Smooth muscle cell of bladder (primary cell): ENCODE results near the gene COL17A1. TPM values are rescaled to one million over a fixed set of nuclear protein-coding genes. Genes with fewer than 3 reads are reported as not detected.

ENCODE experiments used
- total RNA-seq: library from RNA; depleted of rRNA; stranded (reverse); fragments of >200 nt; gene quantifications from 2 replicates; pipeline ENCODE4 v1.2.3, GENCODE V29; 2014

The COL17A1 gene
- total RNA-seq = 0.43 and 0.74 TPM in 2 replicates

DNA sequence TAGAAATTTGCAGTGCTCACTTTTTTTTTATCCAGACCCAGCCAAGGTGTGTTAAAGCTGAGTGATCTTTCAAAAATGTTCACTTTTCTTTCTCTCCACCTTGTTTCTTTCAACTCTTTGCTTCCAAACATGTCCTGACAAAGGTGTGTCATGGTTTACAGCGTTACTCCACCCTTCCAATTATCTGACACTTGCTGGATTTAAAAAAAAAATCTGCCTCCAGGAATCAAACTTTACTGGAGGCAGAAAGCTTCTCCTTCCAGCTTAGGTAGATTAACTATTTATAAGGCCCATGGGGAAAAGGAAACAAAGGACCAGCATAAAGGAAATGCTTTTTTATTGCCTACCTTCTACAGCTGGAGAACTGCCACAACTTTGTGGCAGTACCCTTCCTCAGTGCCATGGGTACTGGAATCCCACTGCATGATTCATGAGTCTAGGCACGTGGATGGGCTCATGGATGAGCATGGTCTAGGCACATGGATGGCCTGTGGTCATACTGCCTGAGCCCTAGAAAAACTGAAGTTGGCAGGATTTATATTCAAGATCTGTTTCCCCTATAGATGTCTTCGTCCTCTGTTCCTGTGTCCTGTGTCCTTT, at the start of gene COL17A1:
Gene COL17A1 (minus strand): TSS at position 80 of the 600 bp plus-strand sequence. CDS start 5,207 bp downstream, outside the sequence.

DNA sequence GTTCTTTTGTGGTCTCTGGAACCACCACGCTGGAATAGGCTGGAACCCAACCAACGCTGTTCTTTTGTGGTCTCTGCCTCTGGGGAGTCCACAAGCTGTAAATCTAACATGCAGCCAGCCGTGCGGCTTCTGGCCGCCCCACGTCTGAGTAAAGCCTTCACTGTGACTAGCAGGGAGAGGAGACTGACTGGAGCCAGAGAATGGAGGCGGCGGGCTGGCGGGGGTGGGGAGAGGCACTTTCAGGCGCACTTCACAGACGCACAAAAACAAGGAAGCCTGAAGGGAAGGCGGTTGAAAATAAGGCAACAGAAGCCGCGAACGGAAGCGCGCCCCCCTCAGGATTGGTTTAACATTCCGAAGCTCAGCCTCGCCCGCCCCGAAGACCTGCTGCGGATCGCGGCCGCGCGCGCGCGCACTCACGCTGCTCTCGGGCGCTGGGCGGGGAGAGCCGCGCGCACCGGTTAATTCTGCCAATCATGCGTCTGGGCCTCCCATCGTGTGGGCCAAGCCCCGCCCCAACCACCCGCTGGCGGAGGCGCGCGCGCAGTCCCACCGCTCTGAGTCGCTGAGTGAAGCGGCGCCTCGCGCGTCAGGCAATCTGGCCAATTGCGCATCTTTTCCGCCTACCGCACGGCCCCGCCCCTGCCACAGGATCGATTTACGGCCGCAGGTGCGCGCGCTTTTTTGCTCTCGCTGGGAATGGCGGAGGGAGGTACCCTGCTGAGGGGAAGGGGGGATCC, 36.0 kb upstream of the COL17A1 start, which contains the start of gene SFR1:
Gene SFR1 (plus strand): TSS at position 687 of the 740 bp plus-strand sequence. CDS start 13 bp downstream, at position 700.

Other genes starting within 250 kb of the COL17A1 start
- 14.8 and 19.7 TPM in 2 replicates for gene SH3PXD2A, start 230.3 kb downstream of the COL17A1 start, total RNA-seq
- 23.9 TPM in 2 replicates for gene STN1, start 167.7 kb downstream of the COL17A1 start, total RNA-seq
- gene SLK, start 118.7 kb downstream of the COL17A1 start, total RNA-seq = 43.0 and 48.5 TPM in 2 replicates
- 4.8 and 6.1 TPM in 2 replicates for gene SFR1, start 36.3 kb upstream of the COL17A1 start, total RNA-seq
- gene CFAP43, start 146.5 kb upstream of the COL17A1 start, total RNA-seq = 0.09 and 0.14 TPM in 2 replicates
- gene GSTO1, start 169.0 kb upstream of the COL17A1 start, total RNA-seq = 186 and 212 TPM in 2 replicates
- gene GSTO2, start 183.3 kb upstream of the COL17A1 start, total RNA-seq = 2.0 and 3.3 TPM in 2 replicates